ENCODE results near the gene MED13L.

The MED13L gene

DNA sequence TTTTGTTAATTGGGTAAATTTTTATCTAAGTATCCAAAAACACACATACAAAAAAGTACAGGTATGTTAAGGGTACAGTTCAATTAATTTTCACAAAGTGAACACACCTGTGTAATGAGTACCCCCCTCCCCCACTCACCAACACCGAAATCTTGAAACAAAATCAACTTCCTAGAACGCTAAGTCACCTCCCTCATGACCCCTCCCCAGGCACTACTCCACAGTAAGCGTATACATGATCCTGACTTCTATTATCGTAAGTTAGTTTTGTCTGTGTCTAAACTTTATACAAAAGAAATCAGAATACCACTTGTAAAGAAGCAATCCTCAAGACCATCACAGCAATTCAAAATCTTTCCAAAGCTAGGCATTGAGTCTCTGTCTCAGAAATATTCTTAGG, 100.5 kb downstream of the MED13L start:
- H3K36me3 ChIP-seq (ENCODE audit: insufficient read depth, low read length), result no peaks in the 10 kb centered on the region
- H3K4me2 ChIP-seq (ENCODE audit: insufficient read depth, low read length), result no peak overlapping the region
- no peak for TF ChIP-seq EZH2 (IDR thresholded peaks at IDR 0.05; ENCODE audit: borderline replicate concordance, low read depth, low read length, severe bottlenecking)
- H3K4me3 ChIP-seq (ENCODE audit: low read depth in 1 of 2, low read length in 2 of 2), result no peak overlapping the region
- H3K27ac ChIP-seq (ENCODE audit: low read length), result no peak overlapping the region
- no peaks in the 10 kb centered on the region for H3K27me3 ChIP-seq (ENCODE audit: insufficient read depth, low read length, poor library complexity)
- ATAC-seq (ENCODE audit: insufficient read depth, low read depth) (no peak), DNase-seq (no peak)
- H3K4me1 ChIP-seq (ENCODE audit: insufficient read depth, low read length), result no peaks in the 10 kb centered on the region
- H3K79me2 ChIP-seq (ENCODE audit: insufficient read depth, low read length), result peaks cover 100% of the 10 kb centered on the region
- H3K9ac ChIP-seq (ENCODE audit: low read depth, low read length), result no peak overlapping the region
- H3K9me3 ChIP-seq (ENCODE audit: insufficient read depth, low read length, severe bottlenecking), result no peaks in the 10 kb centered on the region
- no peak overlapping the region for H2AFZ ChIP-seq (ENCODE audit: low read depth, low read length)
- H4K20me1 ChIP-seq (ENCODE audit: insufficient read depth, low read length), result peaks cover 82% of the 10 kb centered on the region

GRCh38 chr12:116174904-116175303, 102.6 kb downstream of the MED13L start:
- H4K20me1 ChIP-seq (ENCODE audit: insufficient read depth, low read length), result peaks cover 84% of the 10 kb centered on the region
- no peaks in the 10 kb centered on the region for H3K4me1 ChIP-seq (ENCODE audit: insufficient read depth, low read length)
- DNase-seq (no peak), ATAC-seq (ENCODE audit: insufficient read depth, low read depth) (no peak)
- H3K4me3 ChIP-seq (ENCODE audit: low read depth in 1 of 2, low read length in 2 of 2), result no peak overlapping the region
- no peaks in the 10 kb centered on the region for H3K27me3 ChIP-seq (ENCODE audit: insufficient read depth, low read length, poor library complexity)
- H3K36me3 ChIP-seq (ENCODE audit: insufficient read depth, low read length), result no peaks in the 10 kb centered on the region
- TF ChIP-seq EZH2 (IDR thresholded peaks at IDR 0.05; ENCODE audit: borderline replicate concordance, low read depth, low read length, severe bottlenecking) (no peak), CTCF (IDR thresholded peaks at IDR 0.05; ENCODE audit: borderline replicate concordance, extremely low read depth, low read length, poor library complexity, severe bottlenecking) (no peak)
- H3K4me2 ChIP-seq (ENCODE audit: insufficient read depth, low read length), result no peak overlapping the region
- H3K9ac ChIP-seq (ENCODE audit: low read depth, low read length), result no peak overlapping the region
- no peak overlapping the region for H3K27ac ChIP-seq (ENCODE audit: low read length)
- no peak overlapping the region for H2AFZ ChIP-seq (ENCODE audit: low read depth, low read length)
- no peaks in the 10 kb centered on the region for H3K9me3 ChIP-seq (ENCODE audit: insufficient read depth, low read length, severe bottlenecking)
- H3K79me2 ChIP-seq (ENCODE audit: insufficient read depth, low read length), result peaks cover 100% of the 10 kb centered on the region

DNA sequence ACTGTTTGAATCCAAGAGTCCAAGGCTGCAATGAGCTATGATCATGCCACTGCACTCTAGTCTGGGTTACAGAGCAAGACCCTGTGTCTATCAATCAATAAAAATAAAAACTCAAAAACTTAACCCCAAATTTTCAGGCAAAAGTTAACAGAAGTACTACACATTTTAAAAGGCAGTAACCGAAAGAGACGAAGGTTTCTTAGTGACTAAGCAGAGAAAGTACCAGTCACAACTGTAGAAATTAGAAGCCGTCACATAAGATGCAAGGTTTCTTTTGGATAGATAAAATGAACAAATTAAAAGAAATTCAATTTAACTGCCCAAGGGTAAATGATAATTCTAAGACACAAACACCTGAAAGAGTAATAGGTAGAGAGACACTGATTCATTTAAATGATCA, 103.5 kb downstream of the MED13L start:
- DNase-seq (no peak), ATAC-seq (ENCODE audit: insufficient read depth, low read depth) (no peak)
- Histone ChIP-seq H2AFZ (ENCODE audit: low read depth, low read length) (no peak overlapping the region), H4K20me1 (ENCODE audit: insufficient read depth, low read length) (peaks cover 85% of the 10 kb centered on the region), H3K79me2 (ENCODE audit: insufficient read depth, low read length) (peaks cover 100% of the 10 kb centered on the region), H3K9ac (ENCODE audit: low read depth, low read length) (no peak overlapping the region), H3K4me2 (ENCODE audit: insufficient read depth, low read length) (no peak overlapping the region), H3K4me1 (ENCODE audit: insufficient read depth, low read length) (no peaks in the 10 kb centered on the region), H3K4me3 (ENCODE audit: low read depth in 1 of 2, low read length in 2 of 2) (no peak overlapping the region), H3K36me3 (ENCODE audit: insufficient read depth, low read length) (no peaks in the 10 kb centered on the region), H3K9me3 (ENCODE audit: insufficient read depth, low read length, severe bottlenecking) (no peaks in the 10 kb centered on the region), H3K27me3 (ENCODE audit: insufficient read depth, low read length, poor library complexity) (no peaks in the 10 kb centered on the region), H3K27ac (ENCODE audit: low read length) (no peak overlapping the region)
- no peak for TF ChIP-seq CTCF (IDR thresholded peaks at IDR 0.05; ENCODE audit: borderline replicate concordance, extremely low read depth, low read length, poor library complexity, severe bottlenecking)
- TF ChIP-seq EZH2 (IDR thresholded peaks at IDR 0.05; ENCODE audit: borderline replicate concordance, low read depth, low read length, severe bottlenecking), result no peak

DNA sequence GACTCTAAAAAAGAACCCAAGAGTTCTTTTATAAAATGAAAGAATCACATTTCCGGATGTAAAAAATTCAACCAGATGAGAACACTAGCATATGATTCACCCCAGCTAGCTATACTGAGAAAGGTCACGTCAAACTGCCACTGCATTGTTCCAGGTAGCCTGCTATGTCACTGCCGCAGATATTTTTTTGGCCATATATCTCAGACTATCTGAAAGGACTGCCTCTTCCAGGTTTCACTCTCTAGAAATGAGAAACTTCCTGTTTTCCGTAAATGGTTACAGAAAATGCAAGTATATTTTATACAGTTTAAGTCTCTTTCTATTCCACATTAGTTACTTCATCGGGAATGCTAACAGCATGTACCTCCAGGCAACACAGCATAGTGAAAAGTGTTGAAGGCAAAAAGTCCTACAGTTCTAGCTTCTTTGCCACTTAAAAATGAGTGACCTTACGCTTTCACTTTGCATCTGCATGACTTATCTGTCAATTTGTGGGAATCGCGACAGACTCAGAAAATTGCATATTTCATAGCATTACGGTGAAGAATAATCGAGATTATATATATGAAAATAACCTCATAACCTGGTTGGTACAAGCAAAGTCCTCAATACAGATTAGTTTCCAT, 105.2 kb downstream of the MED13L start:
- ATAC-seq (ENCODE audit: insufficient read depth, low read depth), result no peak
- TF ChIP-seq CTCF (IDR thresholded peaks at IDR 0.05; ENCODE audit: borderline replicate concordance, extremely low read depth, low read length, poor library complexity, severe bottlenecking) (no peak), EZH2 (IDR thresholded peaks at IDR 0.05; ENCODE audit: borderline replicate concordance, low read depth, low read length, severe bottlenecking) (no peak)
- Histone ChIP-seq H4K20me1 (ENCODE audit: insufficient read depth, low read length) (peaks cover 79% of the 10 kb centered on the region), H3K4me1 (ENCODE audit: insufficient read depth, low read length) (no peaks in the 10 kb centered on the region), H3K9me3 (ENCODE audit: insufficient read depth, low read length, severe bottlenecking) (no peaks in the 10 kb centered on the region), H3K27ac (ENCODE audit: low read length) (no peak overlapping the region), H2AFZ (ENCODE audit: low read depth, low read length) (no peak overlapping the region), H3K27me3 (ENCODE audit: insufficient read depth, low read length, poor library complexity) (no peaks in the 10 kb centered on the region), H3K9ac (ENCODE audit: low read depth, low read length) (no peak overlapping the region), H3K4me2 (ENCODE audit: insufficient read depth, low read length) (no peak overlapping the region), H3K4me3 (ENCODE audit: low read depth in 1 of 2, low read length in 2 of 2) (no peak overlapping the region), H3K36me3 (ENCODE audit: insufficient read depth, low read length) (no peaks in the 10 kb centered on the region), H3K79me2 (ENCODE audit: insufficient read depth, low read length) (peaks cover 100% of the 10 kb centered on the region)
- DNase-seq, result no peak

Data from DND-41 (cell line).